Measurements from ENCODE around the gene TMPRSS4. TPM values are rescaled to one million over a fixed set of nuclear protein-coding genes. Genes with fewer than 3 reads are reported as not detected.

TMPRSS4 gene
- total and polyA plus RNA-seq, 2 experiments from 2014 or later, result not detected

DNA sequence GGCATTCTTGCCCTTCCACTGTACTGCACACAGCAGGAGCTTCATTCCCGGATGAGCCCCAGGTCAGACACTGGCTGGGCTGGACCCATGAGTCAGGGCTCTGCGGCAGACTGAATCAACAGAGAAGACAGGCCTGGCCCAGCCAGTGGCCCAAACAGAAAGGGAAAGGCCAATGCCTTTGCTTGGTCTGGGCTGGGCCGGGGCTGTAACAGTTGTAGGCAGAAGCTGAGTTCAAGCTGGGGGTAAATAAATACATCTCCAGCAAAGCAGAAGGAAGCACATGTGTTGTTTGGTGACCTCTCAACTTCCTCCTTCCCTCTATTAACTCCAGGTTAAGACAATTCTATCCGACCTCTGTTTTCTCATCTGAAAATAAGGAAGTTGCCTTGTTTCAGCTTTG lies 11.7 kb downstream of the TMPRSS4 start:
- H3K9me3 ChIP-seq (ENCODE audit: low read depth), result no peaks in the 10 kb centered on the region
- H3K4me2 ChIP-seq (ENCODE audit: unreplicated experiment), result no peak overlapping the region
- 29 to 42% methylated on average over 4 of the region's 4 CpGs for WGBS, 2 experiments (ENCODE audit: low coverage in 1 of 2, low lambda C conversion rate in 2 of 2, missing lambda C conversion rate in 2 of 2)
- H3F3A ChIP-seq (ENCODE audit: insufficient read depth), result no peaks in the 10 kb centered on the region
- H3K36me3 ChIP-seq (ENCODE audit: low read depth), result no peaks in the 10 kb centered on the region
- no peaks in the 10 kb centered on the region for H4K20me1 ChIP-seq (ENCODE audit: insufficient read depth)
- no peak overlapping the region for H3K27ac ChIP-seq
- no peaks in the 10 kb centered on the region for H3K4me1 ChIP-seq (ENCODE audit: insufficient read depth)
- no peaks in the 10 kb centered on the region for H3K79me2 ChIP-seq (ENCODE audit: insufficient read depth)
- in situ Hi-C loops (cut with MboI), result no loop called here
- DNase-seq, result no peak
- no peak overlapping the region for H3K9ac ChIP-seq
- H2AFZ ChIP-seq, result no peak overlapping the region
- H3K9me2 ChIP-seq (ENCODE audit: insufficient read depth), result no peaks in the 10 kb centered on the region
- TF ChIP-seq EZH2 (IDR thresholded peaks at IDR 0.05; ENCODE audit: insufficient read depth, poor library complexity, severe bottlenecking) (no peak), EZH2phosphoT487 (IDR thresholded peaks at IDR 0.05; ENCODE audit: insufficient read depth, low read depth) (no peak)
- H3K4me3 ChIP-seq, result no peak overlapping the region
- no peaks in the 10 kb centered on the region for H3K27me3 ChIP-seq (replicated peaks; ENCODE audit: insufficient read depth)

DNA sequence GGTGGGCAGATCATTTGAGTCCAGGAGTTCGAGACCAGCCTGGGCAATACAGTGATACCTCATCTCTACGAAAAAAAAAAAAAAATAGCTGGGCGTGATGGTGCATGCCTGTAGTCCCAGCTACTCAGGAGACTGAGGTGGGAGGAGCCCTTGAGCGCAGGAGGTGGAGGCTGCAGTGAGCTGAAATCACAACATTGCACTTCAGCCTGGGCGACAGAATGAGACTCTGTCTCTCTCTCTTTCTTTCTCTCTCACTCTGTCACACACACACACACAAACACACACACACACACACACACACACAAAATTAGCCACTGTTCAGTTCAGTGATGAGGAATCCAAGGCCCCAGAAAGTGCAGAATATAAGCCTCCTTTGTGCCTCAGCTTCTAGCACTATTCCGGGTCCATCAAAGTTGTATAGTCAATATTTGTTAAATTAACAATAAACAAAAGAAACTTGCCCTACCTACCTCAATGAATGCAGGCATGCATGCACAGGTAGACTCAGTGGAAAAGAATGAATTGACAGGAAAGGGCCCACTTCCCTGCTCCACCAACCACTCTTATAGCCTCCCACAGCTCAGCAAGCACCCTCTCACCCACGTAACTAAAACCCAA lies 13.8 kb downstream of the TMPRSS4 start:
- no peak overlapping the region for H3K9ac ChIP-seq
- 39 to 40% methylated on average over 7 of the region's 7 CpGs for WGBS, 2 experiments (ENCODE audit: low coverage in 1 of 2, low lambda C conversion rate in 2 of 2, missing lambda C conversion rate in 2 of 2)
- no peaks in the 10 kb centered on the region for H3F3A ChIP-seq (ENCODE audit: insufficient read depth)
- no peaks in the 10 kb centered on the region for H4K20me1 ChIP-seq (ENCODE audit: insufficient read depth)
- DNase-seq, result no peak
- no peak overlapping the region for H3K4me3 ChIP-seq
- no peaks in the 10 kb centered on the region for H3K9me2 ChIP-seq (ENCODE audit: insufficient read depth)
- H3K79me2 ChIP-seq (ENCODE audit: insufficient read depth), result no peaks in the 10 kb centered on the region
- no peak overlapping the region for H2AFZ ChIP-seq
- in situ Hi-C loops (cut with MboI), result no loop called here
- no peaks in the 10 kb centered on the region for H3K4me1 ChIP-seq (ENCODE audit: insufficient read depth)
- TF ChIP-seq EZH2 (IDR thresholded peaks at IDR 0.05; ENCODE audit: insufficient read depth, poor library complexity, severe bottlenecking) (no peak), EZH2phosphoT487 (IDR thresholded peaks at IDR 0.05; ENCODE audit: insufficient read depth, low read depth) (no peak)
- H3K36me3 ChIP-seq (ENCODE audit: low read depth), result no peaks in the 10 kb centered on the region
- H3K27ac ChIP-seq, result no peak overlapping the region
- no peaks in the 10 kb centered on the region for H3K9me3 ChIP-seq (ENCODE audit: low read depth)
- 0 out of 2 replicates have a peak, but pooled peaks cover 12% of the 10 kb centered on the region for H3K27me3 ChIP-seq (replicated peaks; ENCODE audit: insufficient read depth)
- no peak overlapping the region for H3K4me2 ChIP-seq (ENCODE audit: unreplicated experiment)

DNA sequence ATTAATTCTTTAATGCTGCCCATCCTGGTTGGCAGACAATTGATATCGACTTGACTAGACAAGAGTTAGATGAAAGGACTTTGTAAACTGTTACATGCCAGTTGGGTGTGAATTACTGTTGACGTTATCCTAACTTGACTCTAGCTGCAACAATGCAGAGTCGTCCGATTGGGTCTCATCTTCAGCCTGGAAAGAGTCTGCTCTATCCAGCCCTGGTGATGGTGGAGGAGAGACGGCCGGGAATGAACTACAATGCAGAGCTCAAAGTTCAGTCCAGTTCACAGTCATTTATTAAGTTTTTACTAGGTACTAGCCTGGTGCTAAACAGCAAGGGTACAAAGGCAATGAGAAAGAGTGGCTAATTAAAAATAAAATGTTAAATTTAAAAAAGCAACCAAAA lies 14.8 kb downstream of the TMPRSS4 start:
- Histone ChIP-seq H3K9me2 (ENCODE audit: insufficient read depth) (no peaks in the 10 kb centered on the region), H2AFZ (no peak overlapping the region), H4K20me1 (ENCODE audit: insufficient read depth) (no peaks in the 10 kb centered on the region), H3K27ac (no peak overlapping the region), H3K27me3 (replicated peaks; ENCODE audit: insufficient read depth) (0 out of 2 replicates have a peak, but pooled peaks cover 14% of the 10 kb centered on the region), H3K4me1 (ENCODE audit: insufficient read depth) (no peaks in the 10 kb centered on the region), H3F3A (ENCODE audit: insufficient read depth) (no peaks in the 10 kb centered on the region), H3K4me2 (ENCODE audit: unreplicated experiment) (no peak overlapping the region), H3K9ac (no peak overlapping the region), H3K9me3 (ENCODE audit: low read depth) (no peaks in the 10 kb centered on the region), H3K4me3 (no peak overlapping the region), H3K36me3 (ENCODE audit: low read depth) (no peaks in the 10 kb centered on the region), H3K79me2 (ENCODE audit: insufficient read depth) (no peaks in the 10 kb centered on the region)
- in situ Hi-C loops (cut with MboI), result no loop called here
- WGBS, 2 experiments (ENCODE audit: low coverage in 1 of 2, low lambda C conversion rate in 2 of 2, missing lambda C conversion rate in 2 of 2), result 15 to 17% methylated on average over 6 of the region's 6 CpGs
- no peak for TF ChIP-seq EZH2 (IDR thresholded peaks at IDR 0.05; ENCODE audit: insufficient read depth, poor library complexity, severe bottlenecking)
- no peak for TF ChIP-seq EZH2phosphoT487 (IDR thresholded peaks at IDR 0.05; ENCODE audit: insufficient read depth, low read depth)
- no peak for DNase-seq

- no peaks in the 10 kb centered on the region for H3K9me3 ChIP-seq (ENCODE audit: low read depth)
- no peak overlapping the region for H3K27ac ChIP-seq
- H3K4me3 ChIP-seq, result no peak overlapping the region
- no peak overlapping the region for H2AFZ ChIP-seq
- 0 out of 2 replicates have a peak, but pooled peaks cover 14% of the 10 kb centered on the region for H3K27me3 ChIP-seq (replicated peaks; ENCODE audit: insufficient read depth)
- no peaks in the 10 kb centered on the region for H4K20me1 ChIP-seq (ENCODE audit: insufficient read depth)
- 44 to 51% methylated on average over 8 of the region's 8 CpGs for WGBS, 2 experiments (ENCODE audit: low coverage in 1 of 2, low lambda C conversion rate in 2 of 2, missing lambda C conversion rate in 2 of 2)
- H3K79me2 ChIP-seq (ENCODE audit: insufficient read depth), result no peaks in the 10 kb centered on the region
- no peak for DNase-seq
- no peak for TF ChIP-seq EZH2 (IDR thresholded peaks at IDR 0.05; ENCODE audit: insufficient read depth, poor library complexity, severe bottlenecking)
- no peak for TF ChIP-seq EZH2phosphoT487 (IDR thresholded peaks at IDR 0.05; ENCODE audit: insufficient read depth, low read depth)
- H3K4me2 ChIP-seq (ENCODE audit: unreplicated experiment), result no peak overlapping the region
- H3K4me1 ChIP-seq (ENCODE audit: insufficient read depth), result no peaks in the 10 kb centered on the region
- H3K9me2 ChIP-seq (ENCODE audit: insufficient read depth), result no peaks in the 10 kb centered on the region
- no peak overlapping the region for H3K9ac ChIP-seq
- in situ Hi-C loops (cut with MboI), result no loop called here
- H3K36me3 ChIP-seq (ENCODE audit: low read depth), result no peaks in the 10 kb centered on the region
- H3F3A ChIP-seq (ENCODE audit: insufficient read depth), result no peaks in the 10 kb centered on the region
These were observed 16.2 kb downstream of the TMPRSS4 start for GRCh38 chr11:118092907-118093571.
